Breast epithelium (tissue), 3 donors: ENCODE data around the gene NEK1.

Experiments
- POLR2A ChIP-seq: fragments of 450-650 bp; IDR thresholded peaks from one replicate; pipeline ENCODE4 v1.6.1; 2016; ENCODE audit warnings: antibody characterized with exemption, mild to moderate bottlenecking, moderate library complexity
- TF ChIP-seq, protein P1 (sequence below), 3 donors: fragments of 450-650 bp; IDR thresholded peaks; one replicate each; pipeline ENCODE4 v1.5.1; 2016 to 2017; ENCODE audit warnings: antibody characterized with exemption in 3 of 3, mild to moderate bottlenecking in 3 of 3, moderate library complexity in 3 of 3

DNA sequence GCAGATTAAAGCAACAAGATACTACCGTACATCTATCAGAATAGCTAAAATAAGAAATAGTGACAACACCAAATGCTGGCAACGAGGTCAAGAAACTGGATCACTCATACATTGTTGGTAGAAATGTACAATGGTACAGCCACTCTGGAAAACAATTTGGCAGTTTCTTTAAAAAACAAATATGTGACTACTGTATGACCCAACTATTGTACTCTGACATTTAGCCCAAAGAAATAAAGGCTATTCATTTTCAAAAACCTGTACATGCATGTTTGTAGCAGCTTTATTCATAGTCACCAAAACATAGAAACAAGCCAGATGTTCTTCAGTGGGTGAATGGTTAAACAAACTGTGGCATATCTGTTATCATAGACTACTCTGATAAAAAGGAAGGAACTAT, 16.2 kb upstream of the NEK1 start:
- TF ChIP-seq, protein P1, sequence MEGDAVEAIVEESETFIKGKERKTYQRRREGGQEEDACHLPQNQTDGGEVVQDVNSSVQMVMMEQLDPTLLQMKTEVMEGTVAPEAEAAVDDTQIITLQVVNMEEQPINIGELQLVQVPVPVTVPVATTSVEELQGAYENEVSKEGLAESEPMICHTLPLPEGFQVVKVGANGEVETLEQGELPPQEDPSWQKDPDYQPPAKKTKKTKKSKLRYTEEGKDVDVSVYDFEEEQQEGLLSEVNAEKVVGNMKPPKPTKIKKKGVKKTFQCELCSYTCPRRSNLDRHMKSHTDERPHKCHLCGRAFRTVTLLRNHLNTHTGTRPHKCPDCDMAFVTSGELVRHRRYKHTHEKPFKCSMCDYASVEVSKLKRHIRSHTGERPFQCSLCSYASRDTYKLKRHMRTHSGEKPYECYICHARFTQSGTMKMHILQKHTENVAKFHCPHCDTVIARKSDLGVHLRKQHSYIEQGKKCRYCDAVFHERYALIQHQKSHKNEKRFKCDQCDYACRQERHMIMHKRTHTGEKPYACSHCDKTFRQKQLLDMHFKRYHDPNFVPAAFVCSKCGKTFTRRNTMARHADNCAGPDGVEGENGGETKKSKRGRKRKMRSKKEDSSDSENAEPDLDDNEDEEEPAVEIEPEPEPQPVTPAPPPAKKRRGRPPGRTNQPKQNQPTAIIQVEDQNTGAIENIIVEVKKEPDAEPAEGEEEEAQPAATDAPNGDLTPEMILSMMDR (IDR thresholded peaks at IDR 0.05), result no peak
- TF ChIP-seq POLR2A, result no peak
